Tibial nerve (tissue), 3 donors: Measurements from ENCODE around the gene DAB1.

Experiments
- POLR2A ChIP-seq, 2 donors: fragments of 450-650 bp; IDR thresholded peaks; one replicate each; pipeline ENCODE4 v1.6.1; 2017; ENCODE audit warnings: antibody characterized with exemption in 2 of 2, mild to moderate bottlenecking in 2 of 2, moderate library complexity in 2 of 2
- TF ChIP-seq, protein P1 (sequence below), 5 experiments: fragments of 200-600 bp in 3 of 5; fragments of 450-650 bp in 2 of 5; sonication (generic) in 3 of 5; IDR thresholded peaks; one replicate each; pipeline ENCODE4 v1.5.1; 2016 to 2019; ENCODE audit warnings: antibody characterized with exemption in 5 of 5, mild to moderate bottlenecking in 3 of 5, moderate library complexity in 2 of 5

DNA sequence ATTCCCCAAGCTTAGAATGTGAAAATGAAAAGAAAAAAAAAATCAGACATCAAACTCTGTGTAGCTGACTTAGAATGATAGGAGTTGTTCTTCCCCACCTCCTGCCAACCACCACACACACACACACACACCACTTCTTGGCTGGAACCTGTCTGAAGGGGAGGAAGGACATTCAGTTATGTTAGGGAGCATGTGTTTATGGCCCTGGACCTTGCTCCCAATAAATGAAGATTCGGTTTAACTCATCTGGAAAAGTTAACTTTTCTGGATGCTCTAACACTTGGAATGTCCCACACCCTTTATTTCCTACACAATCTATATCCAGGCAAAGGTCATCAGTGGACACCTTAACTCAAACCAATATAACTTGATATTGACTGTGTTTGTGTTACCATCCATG lies 112.4 kb downstream of the DAB1 start:
- TF ChIP-seq POLR2A (IDR thresholded peaks at IDR 0.05) = no peak
- TF ChIP-seq, protein P1, sequence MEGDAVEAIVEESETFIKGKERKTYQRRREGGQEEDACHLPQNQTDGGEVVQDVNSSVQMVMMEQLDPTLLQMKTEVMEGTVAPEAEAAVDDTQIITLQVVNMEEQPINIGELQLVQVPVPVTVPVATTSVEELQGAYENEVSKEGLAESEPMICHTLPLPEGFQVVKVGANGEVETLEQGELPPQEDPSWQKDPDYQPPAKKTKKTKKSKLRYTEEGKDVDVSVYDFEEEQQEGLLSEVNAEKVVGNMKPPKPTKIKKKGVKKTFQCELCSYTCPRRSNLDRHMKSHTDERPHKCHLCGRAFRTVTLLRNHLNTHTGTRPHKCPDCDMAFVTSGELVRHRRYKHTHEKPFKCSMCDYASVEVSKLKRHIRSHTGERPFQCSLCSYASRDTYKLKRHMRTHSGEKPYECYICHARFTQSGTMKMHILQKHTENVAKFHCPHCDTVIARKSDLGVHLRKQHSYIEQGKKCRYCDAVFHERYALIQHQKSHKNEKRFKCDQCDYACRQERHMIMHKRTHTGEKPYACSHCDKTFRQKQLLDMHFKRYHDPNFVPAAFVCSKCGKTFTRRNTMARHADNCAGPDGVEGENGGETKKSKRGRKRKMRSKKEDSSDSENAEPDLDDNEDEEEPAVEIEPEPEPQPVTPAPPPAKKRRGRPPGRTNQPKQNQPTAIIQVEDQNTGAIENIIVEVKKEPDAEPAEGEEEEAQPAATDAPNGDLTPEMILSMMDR (IDR thresholded peaks at IDR 0.05) = no peak
